SH-SY5Y (cell line): ENCODE measurements around the gene INPP5A.

Source experiments
- GATA2 ChIP-seq: IDR thresholded peaks from 2 replicates; pipeline ENCODE4 v1.6.1; 2011; ENCODE audit warnings: mild to moderate bottlenecking, low read depth, low read length
- GATA3 ChIP-seq: IDR thresholded peaks from 2 replicates; pipeline ENCODE4 v1.6.1; 2011; ENCODE audit warnings: low read depth, mild to moderate bottlenecking, low read length, moderate library complexity

Gene INPP5A

GRCh38 chr10:132626761-132627665, 89.4 kb downstream of the INPP5A start:
- TF ChIP-seq GATA2, result no peak
- no peak for TF ChIP-seq GATA3

GRCh38 chr10:132627666-132628531, 90.3 kb downstream of the INPP5A start:
- TF ChIP-seq GATA2 (peak; percentile 55), GATA3 (no peak)

GRCh38 chr10:132628966-132629900, 91.6 kb downstream of the INPP5A start:
- TF ChIP-seq GATA3 (no peak), GATA2 (no peak)

- TF ChIP-seq GATA2, result no peak
- TF ChIP-seq GATA3, result no peak
Observed at GRCh38 chr10:132630156-132630555, 92.6 kb downstream of the INPP5A start.

GRCh38 chr10:132630666-132631337, 93.2 kb downstream of the INPP5A start:
- TF ChIP-seq GATA3 (no peak), GATA2 (no peak)

GRCh38 chr10:132631338-132631735, 93.8 kb downstream of the INPP5A start:
- TF ChIP-seq GATA2 (no peak), GATA3 (no peak)

GRCh38 chr10:132632091-132632561, 94.5 kb downstream of the INPP5A start:
- TF ChIP-seq GATA2 (no peak), GATA3 (no peak)

- no peak for TF ChIP-seq GATA3
- no peak for TF ChIP-seq GATA2
Observed at GRCh38 chr10:132632851-132633684, 95.5 kb downstream of the INPP5A start.

GRCh38 chr10:132634241-132634946, 96.8 kb downstream of the INPP5A start:
- TF ChIP-seq GATA3 (no peak), GATA2 (no peak)

- TF ChIP-seq GATA2 (no peak), GATA3 (no peak)
Observed at GRCh38 chr10:132634947-132635271, 97.3 kb downstream of the INPP5A start.

GRCh38 chr10:132636358-132636757, 98.8 kb downstream of the INPP5A start:
- no peak for TF ChIP-seq GATA2
- TF ChIP-seq GATA3, result no peak

GRCh38 chr10:132637477-132638129, 100.0 kb downstream of the INPP5A start:
- TF ChIP-seq GATA2 (no peak), GATA3 (no peak)
